GM21737 (cell line): ENCODE data around the gene PWP2.
"Not testable (repeated sequence)": the region's sequence is repeated elsewhere in the genome, so short reads cannot be mapped to it uniquely, and the experiment has no call there.

Experiments
- ATAC-seq: cut with Tn5 transposase; IDR thresholded peaks from one replicate; pipeline ENCODE4 v1.9.1; 2021; ENCODE audit warnings: mild to moderate bottlenecking, moderate library complexity; ENCODE audit not compliant: unreplicated experiment

PWP2 gene

GRCh38 chr21:44127827-44128226 is 20.6 kb downstream of the PWP2 start:
- ATAC-seq: not testable (repeated sequence)

- not testable (repeated sequence) for ATAC-seq
Measured at GRCh38 chr21:44133715-44134057, 26.5 kb downstream of the PWP2 start.

GRCh38 chr21:44134732-44135131 is 27.5 kb downstream of the PWP2 start:
- not testable (repeated sequence) for ATAC-seq

GRCh38 chr21:44138039-44138438 is 30.8 kb downstream of the PWP2 start:
- ATAC-seq: not testable (repeated sequence)

GRCh38 chr21:44139787-44140551 is 32.8 kb downstream of the PWP2 start:
- ATAC-seq: not testable (repeated sequence)

GRCh38 chr21:44140552-44140932 is 33.3 kb downstream of the PWP2 start:
- ATAC-seq: not testable (repeated sequence)

GRCh38 chr21:44142470-44142869 is 35.3 kb downstream of the PWP2 start:
- not testable (repeated sequence) for ATAC-seq

GRCh38 chr21:44143380-44143779 is 36.2 kb downstream of the PWP2 start:
- peak; percentile 38 for ATAC-seq

GRCh38 chr21:44143996-44144395 is 36.8 kb downstream of the PWP2 start:
- ATAC-seq: peak; percentile 13

- ATAC-seq: not testable (repeated sequence)
Measured at GRCh38 chr21:44144784-44145602, 37.8 kb downstream of the PWP2 start.

GRCh38 chr21:44145616-44146015 is 38.4 kb downstream of the PWP2 start:
- not testable (repeated sequence) for ATAC-seq

- not testable (repeated sequence) for ATAC-seq
Measured at GRCh38 chr21:44147108-44147507, 39.9 kb downstream of the PWP2 start.

- not testable (repeated sequence) for ATAC-seq
Measured at GRCh38 chr21:44150255-44150654, 43.1 kb downstream of the PWP2 start.

GRCh38 chr21:44153214-44153888 is 46.2 kb downstream of the PWP2 start:
- not testable (repeated sequence) for ATAC-seq

- not testable (repeated sequence) for ATAC-seq
Measured at GRCh38 chr21:44153889-44154228, 46.7 kb downstream of the PWP2 start.

- peak; percentile 24 for ATAC-seq
Measured at GRCh38 chr21:44154816-44155230, 47.6 kb downstream of the PWP2 start.

- ATAC-seq: peak; percentile 23
Measured at GRCh38 chr21:44155231-44155993, 48.2 kb downstream of the PWP2 start.

- ATAC-seq: not testable (repeated sequence)
Measured at GRCh38 chr21:44155994-44156380, 48.8 kb downstream of the PWP2 start.

- ATAC-seq: not testable (repeated sequence)
Measured at GRCh38 chr21:44157439-44158081, 50.4 kb downstream of the PWP2 start.

GRCh38 chr21:44158082-44158468 is 50.9 kb downstream of the PWP2 start:
- not testable (repeated sequence) for ATAC-seq
